Stimulated activated CD4-positive, alpha-beta T cell treated with anti-CD3 and anti-CD28 coated beads, TNF-alpha, amount 100 ng/mL, for 1 hour (primary cell): ENCODE measurements around the gene MUC5B.

Source experiments
- DNase-seq, 3 donors: peaks; one replicate each; pipeline ENCODE4 v3.0.0-alpha.2; 2020; ENCODE audit warnings: low read depth in 3 of 3, low spot score in 1 of 3

The MUC5B gene

DNA sequence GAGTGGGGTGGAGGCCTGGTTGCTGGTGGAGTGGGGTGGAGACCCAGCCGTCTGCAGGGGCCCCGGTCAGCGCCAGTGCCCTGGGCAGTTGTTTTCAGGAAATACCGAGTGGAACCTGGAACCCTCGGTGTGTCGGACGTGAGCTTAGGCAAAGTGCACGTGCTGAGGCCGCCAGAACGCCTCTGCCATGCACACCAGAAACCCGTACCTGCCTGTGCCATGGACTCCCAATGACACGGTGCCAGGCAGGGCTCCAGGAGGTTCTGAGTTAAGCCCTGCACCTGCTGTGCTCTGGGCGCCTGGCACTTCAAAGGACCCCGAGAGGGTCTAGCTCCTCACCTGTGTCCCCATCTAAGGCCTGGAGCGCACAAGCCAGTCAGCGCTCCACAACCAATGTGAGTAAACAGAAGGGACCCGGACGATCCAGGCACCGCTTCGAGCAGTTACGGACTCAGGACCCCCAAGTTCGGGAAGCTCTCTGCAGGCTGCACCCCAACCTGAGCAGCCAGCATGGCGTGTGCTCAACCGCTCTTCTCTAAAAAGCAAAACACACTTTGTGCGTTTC lies 74.2 kb downstream of the MUC5B start:
- no peak for DNase-seq

DNA sequence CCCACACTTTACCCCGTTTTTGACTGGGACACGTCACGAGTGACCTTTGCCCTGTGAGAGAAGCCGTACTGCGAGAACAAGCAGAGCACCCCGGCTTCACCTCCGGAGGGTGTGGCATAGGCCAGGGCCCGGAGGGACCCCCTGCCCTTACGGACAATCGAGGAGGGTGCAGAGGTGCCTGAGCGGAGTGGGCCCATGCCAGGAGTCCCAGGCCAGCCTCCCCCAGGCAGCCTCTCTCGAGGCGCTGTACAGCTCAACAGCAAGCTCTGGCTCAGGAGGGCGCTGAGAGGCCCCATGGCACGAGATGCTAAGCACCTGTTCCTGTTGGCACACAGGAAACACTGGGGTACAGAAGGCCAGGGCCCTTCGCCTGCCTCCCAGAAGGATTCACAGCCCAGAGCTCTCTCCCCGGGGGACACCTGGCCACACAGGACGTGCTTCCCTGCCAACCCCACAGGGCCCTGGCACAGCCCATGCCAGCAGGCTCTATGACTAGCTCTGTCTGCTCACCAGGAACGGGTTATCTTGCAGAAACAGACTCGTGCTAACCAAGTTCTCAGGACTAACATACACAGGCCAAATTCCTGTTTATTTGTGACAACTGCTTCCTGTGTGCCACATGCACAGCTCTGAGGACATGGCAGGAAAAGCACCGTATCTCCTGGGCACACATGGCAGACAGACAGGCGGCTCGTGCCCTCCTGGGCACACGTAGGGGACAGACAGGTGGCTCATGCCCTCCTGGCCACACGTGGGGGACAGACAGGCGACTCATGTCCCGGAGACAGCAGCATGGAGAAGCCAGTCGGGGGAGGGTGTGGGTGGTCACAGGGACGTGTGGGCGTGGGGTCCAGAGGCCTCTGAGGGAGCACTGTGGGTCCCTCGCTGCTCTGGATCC lies 75.0 kb downstream of the MUC5B start:
- no peak for DNase-seq

DNA sequence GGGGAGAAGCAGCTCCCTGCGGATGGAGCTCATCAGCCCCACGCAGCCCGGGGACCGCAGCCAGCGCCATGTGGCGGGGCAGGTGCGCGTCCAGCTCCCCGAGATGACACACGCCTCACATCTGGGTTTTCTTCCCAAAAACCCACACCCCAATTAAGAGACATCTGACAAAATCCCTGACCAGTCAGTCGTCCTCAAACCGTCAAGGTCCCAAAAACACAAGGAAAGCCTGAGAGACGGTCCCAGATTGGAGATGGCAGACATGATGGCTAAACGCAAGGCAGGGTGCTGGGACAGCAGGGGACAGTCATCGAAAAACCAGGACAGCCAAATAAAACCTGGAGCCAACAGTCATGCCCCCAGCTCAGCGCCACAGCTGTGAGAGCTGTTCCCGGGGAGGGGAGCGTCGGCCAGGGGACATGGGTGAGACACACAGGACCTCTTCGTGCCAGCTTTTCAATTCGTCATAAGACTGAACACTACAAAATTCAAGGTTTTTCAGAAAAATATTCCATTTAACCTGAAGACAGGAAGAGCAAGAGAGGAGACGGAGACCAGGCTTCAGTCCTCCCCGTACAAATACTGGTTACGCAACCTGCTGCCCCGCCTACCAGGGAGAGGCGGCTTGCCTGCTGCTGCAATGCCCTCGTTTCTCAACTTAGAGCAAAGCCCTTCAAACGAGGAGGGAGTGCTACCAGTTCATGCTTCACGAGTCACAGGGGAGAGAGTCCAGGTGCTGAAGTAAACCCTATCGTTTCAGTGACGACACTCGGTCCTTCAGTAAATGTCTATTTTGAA lies 76.0 kb downstream of the MUC5B start:
- DNase-seq, result no peak

DNA sequence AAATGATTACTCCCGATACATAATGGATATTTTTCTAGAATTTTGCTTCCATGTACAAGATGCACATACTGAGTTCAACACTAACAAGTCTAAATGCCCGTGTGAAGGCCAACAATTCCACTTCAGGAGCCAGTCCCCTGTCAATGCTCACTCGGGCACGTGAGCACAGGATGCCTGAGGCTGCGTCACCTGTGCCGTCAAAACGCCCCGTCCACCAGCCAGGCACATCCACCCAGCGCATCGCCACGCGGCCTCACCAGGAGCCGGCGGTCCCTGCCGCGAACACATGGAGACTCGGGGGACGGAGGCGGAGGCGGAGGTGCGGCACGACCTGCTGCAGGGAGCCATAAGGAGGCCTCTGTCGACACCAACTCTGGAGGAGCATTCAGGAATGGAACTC lies 76.8 kb downstream of the MUC5B start:
- no peak for DNase-seq

DNA sequence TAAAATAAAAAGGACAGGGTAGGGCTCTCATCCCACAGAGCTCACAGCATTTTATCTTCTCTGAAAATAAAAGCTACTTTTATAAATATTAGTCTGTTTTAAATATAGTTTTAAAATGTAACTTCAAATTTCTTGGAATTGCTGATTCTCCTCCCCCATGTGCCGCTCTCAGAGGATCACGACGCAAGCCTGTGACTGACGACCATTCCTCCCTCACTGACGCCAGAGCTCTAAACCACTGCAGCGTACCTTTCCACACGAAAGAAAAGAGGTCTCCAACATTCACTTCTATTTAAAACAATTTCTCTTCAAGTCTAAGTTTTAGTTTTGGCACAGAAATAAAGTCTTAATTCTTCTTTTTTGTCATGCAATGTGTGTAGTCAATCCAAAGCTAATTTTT lies 77.3 kb downstream of the MUC5B start:
- DNase-seq, result no peak

DNA sequence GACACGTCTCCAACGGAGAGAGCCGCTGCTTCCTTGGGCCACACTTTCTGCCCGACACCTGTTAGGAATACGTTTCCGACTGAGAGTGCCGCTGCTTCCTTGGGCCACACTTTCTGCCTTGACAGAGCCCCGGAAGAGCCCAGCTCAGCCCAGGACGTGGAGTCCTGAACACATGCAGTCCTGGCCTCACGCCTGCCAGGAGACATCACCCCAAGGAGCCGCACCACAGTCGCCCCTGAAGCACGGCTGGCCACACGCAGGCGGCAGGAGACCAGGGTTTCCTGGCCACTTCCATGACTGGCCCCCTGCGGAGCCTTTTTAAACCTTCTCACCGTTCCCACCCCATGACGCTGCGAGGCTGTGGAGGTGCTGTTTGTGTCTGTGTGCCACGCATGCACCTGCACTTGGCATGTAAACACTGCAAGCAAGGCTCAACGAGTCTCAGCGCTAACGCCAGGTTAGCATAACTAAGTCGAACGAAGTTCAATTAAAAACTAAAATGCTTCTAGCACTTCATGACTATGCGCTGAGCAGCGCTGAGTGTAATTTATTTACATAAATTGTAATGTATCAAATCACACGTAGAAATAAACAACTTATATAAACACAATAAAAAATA lies 77.8 kb downstream of the MUC5B start:
- DNase-seq, result no peak

DNA sequence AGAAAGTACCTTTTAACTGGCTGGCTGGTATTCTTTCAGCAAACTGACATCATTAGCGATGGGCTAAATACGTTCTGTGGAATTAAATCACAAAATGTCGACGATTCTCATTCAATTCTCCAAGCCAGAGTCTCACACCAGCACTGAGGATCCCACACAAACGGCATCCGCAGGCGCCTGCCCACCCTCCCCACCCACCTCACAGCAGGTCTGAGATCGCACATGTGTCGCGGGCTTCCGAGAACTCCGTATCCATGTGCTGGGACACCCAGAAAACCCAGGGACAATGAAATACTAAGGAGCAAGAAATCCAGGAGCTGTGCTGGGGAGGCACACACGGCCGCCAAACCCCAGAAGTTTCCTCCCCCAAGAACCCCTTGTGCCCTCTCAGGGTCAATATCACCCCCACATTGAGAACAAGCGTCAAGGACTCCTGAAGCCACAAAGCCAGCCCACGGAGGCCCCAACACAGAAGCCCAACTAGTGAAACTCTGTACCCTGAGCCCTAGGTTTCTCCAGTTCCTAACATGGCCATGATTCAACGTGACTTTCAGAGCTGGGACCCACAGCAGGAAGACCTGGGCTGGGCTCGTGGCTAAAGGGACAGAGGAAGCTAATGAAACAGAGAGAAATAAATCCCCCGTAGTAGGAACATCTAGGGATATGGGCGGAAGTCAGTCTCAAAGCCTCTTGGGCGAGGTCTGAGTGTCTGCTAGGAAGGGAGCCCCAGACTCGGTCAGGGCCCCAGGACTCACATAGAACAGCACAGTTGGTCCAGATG lies 78.5 kb downstream of the MUC5B start:
- DNase-seq, result no peak

DNA sequence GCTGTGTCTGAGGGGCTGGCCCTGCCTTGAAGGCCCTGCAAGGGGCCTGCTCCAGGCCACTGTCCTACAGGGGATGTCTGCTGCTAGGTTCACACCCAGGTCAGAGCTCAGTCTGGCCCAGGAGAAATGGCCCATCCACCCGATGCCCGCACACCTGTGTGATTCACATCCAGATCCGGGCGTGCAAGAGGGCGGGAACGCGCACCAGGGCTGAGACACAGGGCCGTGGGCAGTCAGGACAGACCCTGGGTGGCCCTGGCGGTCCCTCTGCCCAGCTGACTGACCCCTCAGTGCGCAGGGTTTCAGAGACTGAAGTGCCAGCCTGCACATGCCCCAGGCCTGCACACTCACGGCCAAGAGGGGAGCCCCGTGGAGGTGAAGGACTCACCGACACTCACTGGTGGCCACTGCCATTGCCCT lies 79.2 kb downstream of the MUC5B start:
- no peak for DNase-seq

DNA sequence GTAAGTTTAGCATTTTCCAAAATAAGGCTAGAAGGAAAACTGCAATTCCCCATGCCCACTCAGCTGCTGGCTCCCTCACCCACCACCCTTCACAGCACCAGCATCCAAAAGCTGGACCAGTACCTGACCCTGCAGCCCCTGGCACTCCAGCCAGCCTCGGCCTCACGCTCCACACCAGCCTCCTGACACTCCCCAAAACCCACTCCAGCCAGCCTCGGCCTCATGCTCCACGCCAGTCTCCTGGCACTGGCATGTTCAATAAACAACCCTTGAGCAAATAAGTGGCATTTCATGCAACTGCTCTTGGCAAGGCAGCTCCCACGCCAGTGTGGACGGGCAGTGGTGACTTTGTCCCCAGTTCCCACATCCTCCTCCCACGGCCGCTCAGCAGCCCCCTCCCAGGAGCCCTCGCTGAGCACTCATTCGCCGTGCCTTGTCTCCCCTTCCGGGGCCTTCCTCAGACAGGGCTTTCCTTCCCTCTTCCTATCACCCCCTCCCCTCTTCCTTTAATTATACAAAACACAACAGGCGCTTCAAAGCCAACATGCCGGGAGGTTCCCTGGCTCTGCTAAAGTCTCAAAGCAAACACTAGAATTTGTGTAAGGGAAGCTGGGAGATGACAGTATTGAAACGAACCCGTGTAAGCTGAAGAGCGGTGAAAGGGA lies 79.7 kb downstream of the MUC5B start:
- no peak for DNase-seq

DNA sequence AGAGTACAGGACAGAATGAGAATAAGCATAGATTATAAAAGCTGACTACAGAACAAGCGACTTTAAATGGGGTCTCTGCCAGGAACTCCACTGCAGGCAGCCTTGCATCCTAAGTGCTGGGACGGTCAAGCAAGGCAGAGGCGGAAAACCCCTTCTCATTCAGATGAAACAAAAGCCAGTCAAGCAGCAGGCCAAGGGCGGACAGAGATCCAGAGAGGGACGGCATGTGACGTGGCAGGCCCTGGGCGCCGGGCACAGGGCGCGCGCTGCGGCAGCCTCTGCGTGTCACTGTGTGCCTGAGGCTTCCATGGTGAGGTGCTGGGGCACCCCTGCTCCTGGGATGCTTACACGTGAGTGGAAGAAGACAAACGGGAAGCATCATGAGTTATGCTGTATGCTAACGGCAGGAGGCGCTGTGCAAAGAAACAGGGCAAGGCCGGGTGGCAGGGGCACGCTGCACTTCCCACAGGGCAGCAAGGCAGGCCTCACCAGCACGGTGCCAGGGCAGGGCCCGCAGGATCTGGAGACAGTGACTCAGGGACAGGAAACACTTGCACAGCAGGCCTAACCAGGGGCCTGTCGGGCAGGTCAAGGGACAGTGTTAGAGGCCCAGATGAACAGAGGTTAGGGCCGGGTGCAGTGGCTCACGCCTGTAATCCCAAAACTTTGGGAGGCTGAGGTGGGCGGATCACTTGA lies 80.4 kb downstream of the MUC5B start:
- no peak for DNase-seq

DNA sequence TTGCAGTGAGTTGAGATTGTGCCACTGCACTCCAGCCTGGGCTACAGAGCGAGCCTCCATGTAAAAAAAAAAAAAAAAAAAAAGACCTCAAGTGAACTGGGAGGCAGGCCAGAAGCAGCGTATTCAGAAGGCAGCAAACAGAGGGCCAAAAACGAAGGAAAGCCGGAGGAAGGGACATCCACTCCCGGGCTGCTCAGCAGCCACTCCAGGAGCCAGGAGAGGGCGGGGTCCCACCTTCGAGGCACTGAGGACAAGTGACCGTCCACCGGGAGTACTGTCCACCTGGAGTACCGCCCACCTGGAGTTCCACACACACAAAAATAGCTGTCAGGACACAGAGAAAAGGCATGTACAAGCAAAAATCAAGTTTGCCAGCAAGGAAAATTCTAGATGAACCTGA lies 81.1 kb downstream of the MUC5B start:
- no peak for DNase-seq

DNA sequence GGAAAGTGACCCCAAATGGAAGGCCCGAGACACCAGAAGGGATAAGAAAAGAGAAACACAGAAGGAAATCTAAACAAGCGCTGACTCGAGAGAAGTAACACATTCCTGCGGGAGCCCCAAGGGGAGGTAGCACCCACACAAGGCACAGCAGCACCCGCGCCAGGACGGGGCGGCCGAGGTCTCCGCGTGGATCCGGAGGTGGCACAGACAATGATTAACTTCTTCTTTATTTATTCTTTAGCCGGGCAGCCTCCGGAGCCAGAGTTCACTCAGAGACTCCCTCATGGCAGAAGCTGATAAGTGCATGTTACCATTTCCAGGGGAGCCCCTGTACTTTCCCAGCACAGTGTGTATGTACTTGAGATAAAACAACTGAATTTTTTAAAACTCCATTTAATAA lies 81.5 kb downstream of the MUC5B start:
- no peak for DNase-seq

DNA sequence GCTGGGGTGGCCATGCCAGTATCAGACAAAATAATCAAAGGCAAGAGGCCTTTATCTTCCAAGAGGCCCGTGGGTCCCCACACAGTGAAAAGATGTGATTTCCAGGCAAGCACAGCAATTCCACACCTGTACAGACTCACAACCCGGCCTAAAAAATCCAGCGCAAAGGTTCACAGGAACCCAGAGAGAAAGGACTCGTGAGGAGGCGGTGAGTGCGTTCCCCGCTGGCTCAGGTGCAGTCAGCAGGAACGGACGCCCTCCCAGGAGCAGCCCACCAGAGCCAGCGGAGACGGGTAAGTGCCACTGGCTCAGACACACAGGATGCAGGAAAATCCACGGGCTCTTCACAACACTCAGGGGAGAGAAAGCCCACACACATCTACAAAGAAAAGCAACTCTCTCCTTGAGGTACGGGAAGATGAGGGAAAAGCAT lies 82.2 kb downstream of the MUC5B start:
- DNase-seq, result no peak

DNA sequence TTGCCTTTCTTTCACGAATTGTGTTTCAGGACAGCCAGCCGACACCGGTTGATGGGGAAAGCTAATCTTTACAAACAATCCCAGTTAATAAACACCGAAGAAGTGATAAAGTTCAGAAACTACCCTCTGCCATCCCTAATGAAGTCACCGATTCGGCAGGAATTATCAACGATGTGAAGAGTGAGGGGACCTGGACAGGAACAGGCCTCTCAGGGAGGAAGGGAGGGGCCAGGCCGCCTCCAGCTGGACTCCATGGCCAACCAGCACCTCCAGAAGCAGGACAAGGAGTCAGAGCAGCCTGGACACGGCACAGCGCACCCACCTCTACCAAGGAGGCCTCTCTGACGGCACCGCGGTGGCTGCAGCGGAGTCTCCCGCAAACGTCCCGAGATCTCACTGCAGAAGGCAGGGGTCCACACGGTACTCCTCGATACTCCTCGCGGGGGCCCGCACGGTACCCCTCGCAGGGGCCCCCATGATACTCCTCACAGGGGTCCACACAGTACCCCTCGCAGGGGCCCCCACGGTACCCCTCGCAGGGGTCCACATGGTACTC lies 82.7 kb downstream of the MUC5B start:
- no peak for DNase-seq

DNA sequence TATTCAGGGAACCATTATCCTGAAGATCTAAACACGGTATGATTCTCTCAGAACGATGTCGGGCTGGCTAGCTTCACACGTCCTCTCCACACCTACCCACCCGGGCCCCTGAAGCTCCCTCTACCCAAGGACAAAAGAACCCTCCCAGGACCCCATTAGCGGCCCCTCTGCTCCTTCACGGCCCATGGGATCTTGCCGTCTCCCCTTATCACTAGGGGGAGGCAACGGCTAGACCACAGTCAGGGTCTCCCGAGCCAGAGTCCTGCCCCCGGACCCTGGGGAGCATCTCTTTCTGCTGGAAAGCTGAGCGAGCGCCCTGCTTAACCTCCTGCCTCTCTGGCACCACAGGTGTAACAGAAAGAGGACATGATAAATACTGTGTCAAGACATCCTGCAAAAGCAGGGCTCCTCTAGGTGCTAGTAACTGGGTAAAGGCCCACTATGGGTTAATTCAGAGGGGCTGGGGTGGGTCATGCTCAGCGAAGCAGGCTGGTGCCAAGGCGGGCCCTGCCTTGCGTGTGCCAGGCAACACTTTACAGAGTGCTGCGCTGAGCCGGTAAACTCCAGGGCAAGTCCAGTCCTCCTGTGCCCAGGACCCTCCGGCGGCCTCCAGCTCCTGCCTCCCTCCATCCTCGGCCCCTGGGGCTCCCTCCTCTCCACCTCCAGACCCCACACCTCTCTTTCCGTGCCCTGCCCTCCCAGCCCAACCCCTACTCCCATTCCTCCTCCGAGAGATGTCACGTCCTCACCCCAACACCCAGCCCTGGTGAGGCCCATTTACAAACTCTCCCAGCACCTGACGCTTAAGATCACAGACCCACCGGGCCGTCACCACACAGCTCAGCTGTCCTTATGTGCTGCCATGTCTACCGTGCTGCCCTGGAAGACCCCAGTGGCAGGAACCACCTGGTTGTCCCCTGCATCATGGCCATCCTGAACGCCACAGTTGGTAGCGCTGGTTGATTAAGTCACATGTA lies 83.6 kb downstream of the MUC5B start:
- no peak for DNase-seq

DNA sequence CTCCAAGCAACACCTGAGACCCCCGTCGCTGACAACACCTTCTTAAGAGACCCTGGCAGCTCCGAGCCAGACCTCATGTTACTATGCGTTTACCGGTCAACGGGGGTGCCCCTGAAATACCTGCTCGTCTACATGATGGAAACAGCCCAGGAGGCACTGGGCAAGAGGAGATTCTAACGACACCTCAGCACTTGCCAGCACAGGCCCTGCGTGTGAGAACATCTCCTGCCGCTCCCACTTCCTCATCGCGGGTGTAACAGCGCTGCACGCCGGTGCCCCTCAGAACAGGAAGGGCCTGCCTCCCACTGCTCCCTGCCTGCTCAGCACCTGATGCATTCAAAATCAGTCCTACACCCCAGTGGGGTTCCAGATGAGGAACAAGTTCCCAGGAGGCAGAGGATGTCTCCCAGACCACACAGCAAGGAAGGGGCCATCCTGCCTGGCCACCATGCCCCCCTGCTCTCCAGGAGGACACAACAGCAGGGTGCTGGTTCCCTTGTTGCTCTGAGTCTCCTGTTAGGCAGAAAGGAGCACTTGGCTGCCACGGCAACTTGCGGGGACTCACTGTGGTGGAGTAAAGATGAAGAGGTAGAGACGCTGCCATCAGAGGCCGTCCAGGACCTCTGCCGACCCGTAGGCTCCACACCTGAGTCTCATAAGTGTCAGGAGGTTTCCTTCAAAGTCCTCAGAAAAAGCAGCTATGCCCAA lies 84.5 kb downstream of the MUC5B start:
- no peak for DNase-seq

DNA sequence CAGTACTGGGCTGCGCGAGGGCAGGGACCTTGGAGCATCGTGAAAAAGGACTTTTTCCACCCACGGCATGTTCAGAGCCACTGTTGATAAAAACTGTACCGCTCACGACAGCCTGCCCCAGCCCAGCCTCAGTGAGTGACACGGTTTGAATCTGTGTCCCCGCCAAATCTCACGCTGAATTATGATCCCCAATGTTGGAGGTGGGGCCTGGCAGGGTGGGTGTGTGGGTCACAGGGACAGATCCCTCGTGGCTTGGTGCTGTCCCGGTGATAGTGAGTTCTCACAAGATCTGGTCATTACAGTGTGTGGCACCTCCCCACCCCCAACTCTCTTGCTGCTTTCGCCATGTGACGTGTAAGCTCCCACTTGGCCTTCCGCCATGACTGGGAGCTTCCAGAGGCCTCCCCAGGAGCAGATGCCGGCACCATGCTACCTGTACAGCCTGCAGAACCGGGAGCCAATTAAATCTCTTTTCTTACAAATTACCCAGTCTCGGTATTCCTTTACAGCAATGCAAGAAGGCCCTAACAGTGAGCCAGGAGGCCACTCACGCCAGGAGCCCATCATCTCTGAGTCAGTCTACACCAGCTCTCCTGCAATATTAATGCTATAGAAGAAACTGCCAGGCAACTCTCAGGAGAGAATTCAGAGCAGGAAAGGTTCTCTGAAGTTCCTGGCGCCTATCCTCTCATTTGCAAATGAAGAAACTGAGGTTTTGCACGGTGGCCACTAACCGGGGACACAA lies 85.3 kb downstream of the MUC5B start:
- no peak for DNase-seq
